K562 (cell line): ENCODE results near the gene TADA2A.

Experiments
- EP300 ChIP-seq: IDR thresholded peaks from 2 replicates; pipeline ENCODE4 v1.6.1; 2012; ENCODE audit warnings: low read length, improper control_type of control experiment
- FOS ChIP-seq: IDR thresholded peaks from 3 replicates; pipeline ENCODE4 v1.6.1; 2011; ENCODE audit not compliant: insufficient read length; ENCODE audit errors: extremely low read depth
- MLLT1 ChIP-seq, 2 experiments: fragments of 450-650 bp; IDR thresholded peaks; 2 replicates each; pipeline ENCODE4 v1.6.1; 2016
- MYC ChIP-seq, 2 experiments: fragments of 250-450 bp in 1 of 2; sonication (Bioruptor Pico) in 1 of 2; IDR thresholded peaks; 2 replicates each; pipeline versions ENCODE4 v1.5.1 to v1.6.1; 2012 to 2021; ENCODE audit warnings: low read depth in 2 of 2, borderline replicate concordance in 1 of 2, improper control_type of control experiment in 1 of 2, low read length in 1 of 2, mild to moderate bottlenecking in 1 of 2, moderate library complexity in 1 of 2
- PHF21A ChIP-seq: fragments of 450-650 bp; IDR thresholded peaks from 2 replicates; pipeline ENCODE4 v1.6.1; 2017; ENCODE audit warnings: low read depth, borderline replicate concordance
- TOE1 ChIP-seq, 2 experiments: fragments of 450-650 bp in 1 of 2; sonication (generic) in 1 of 2; formaldehyde crosslinking in 1 of 2; IDR thresholded peaks; 2 replicates each; pipeline versions ENCODE4 v1.7.1 to v1.8.0; 2016 to 2022; ENCODE audit warnings: borderline replicate concordance in 2 of 2, mild to moderate bottlenecking in 2 of 2, antibody characterized with exemption in 1 of 2, inconsistent platforms in 1 of 2, low read depth in 1 of 2, missing genetic modification reagents in 1 of 2, moderate library complexity in 1 of 2
- YY1 ChIP-seq, 3 experiments: IDR thresholded peaks; 2 replicates each; pipeline ENCODE4 v1.6.1; 2011; ENCODE audit warnings: low read length in 2 of 3, mild to moderate bottlenecking in 2 of 3, moderate library complexity in 2 of 3, borderline replicate concordance in 1 of 3, control low read depth in 1 of 3, low read depth in 1 of 3; ENCODE audit not compliant: insufficient read depth in 3 of 3, insufficient replicate concordance in 2 of 3, control insufficient read depth in 1 of 3, insufficient read length in 1 of 3; ENCODE audit errors: extremely low read depth in 1 of 3

- TF ChIP-seq MLLT1 (IDR thresholded peaks at IDR 0.05) = no peak
- no peak for TF ChIP-seq YY1 (IDR thresholded peaks at IDR 0.05; ENCODE audit: borderline replicate concordance in 1 of 3, control insufficient read depth in 1 of 3, extremely low read depth in 1 of 3, insufficient read depth in 3 of 3, insufficient read length in 1 of 3, insufficient replicate concordance in 2 of 3, low read depth in 1 of 3, low read length in 2 of 3)
- TF ChIP-seq EP300 = no peak
- TF ChIP-seq MYC (IDR thresholded peaks at IDR 0.05; ENCODE audit: low read depth, low read length) = no peak
- TF ChIP-seq MYC (CRISPR knock-in tag; IDR thresholded peaks at IDR 0.05; ENCODE audit: borderline replicate concordance, low read depth) = no peak
- no peak for TF ChIP-seq FOS
- no peak for TF ChIP-seq TOE1 (IDR thresholded peaks at IDR 0.05; ENCODE audit: borderline replicate concordance)
- TF ChIP-seq TOE1 (CRISPR knock-in tag; IDR thresholded peaks at IDR 0.05; ENCODE audit: borderline replicate concordance, low read depth) = no peak
- TF ChIP-seq PHF21A = no peak
Measured at GRCh38 chr17:37365589-37365988, 41.1 kb upstream of the TADA2A start.
